HG03139 (cell line): ENCODE results near the gene PTBP3.
"Not testable (repeated sequence)": the region's sequence is repeated elsewhere in the genome, so short reads cannot be mapped to it uniquely, and the experiment has no call there.

Experiments used
- ATAC-seq: cut with Tn5 transposase; IDR thresholded peaks from one replicate; pipeline ENCODE4 v1.9.1; 2021; ENCODE audit not compliant: unreplicated experiment

PTBP3 gene

GRCh38 chr9:112325127-112325526 is 8.3 kb downstream of the PTBP3 start:
- ATAC-seq = no peak

- no peak for ATAC-seq
These were observed 10.0 kb downstream of the PTBP3 start for GRCh38 chr9:112323378-112323854.

DNA sequence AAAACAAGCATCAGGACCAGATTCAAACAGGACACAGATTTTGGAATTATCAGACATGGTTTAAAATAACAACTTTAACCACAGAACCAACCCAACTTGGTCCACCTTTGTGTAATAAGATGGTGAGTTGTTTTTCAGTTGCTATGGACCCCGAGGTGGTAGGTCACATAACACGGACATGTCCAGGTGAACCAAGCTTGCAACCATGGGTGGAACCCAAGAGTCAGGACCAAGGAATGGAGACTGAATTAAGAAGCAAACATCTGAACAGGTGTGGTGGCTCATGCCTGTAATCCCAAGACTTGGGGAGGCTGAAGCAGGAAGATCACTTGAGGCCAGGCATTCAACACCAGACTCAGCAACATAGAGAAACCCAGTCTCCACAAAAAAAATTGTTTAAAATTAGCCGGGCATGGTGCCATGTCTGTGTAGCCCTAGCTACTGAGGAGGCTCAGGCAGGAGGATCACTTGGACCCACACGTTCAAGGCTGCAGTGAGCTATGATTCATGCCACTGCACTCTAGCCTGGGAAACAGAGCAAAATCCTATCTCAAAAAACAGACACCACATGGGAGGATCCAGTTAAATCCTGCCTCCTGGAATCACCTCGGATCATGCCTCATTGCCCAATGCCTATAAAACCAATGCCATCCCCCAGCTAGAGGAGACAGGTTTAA is 10.6 kb downstream of the PTBP3 start:
- ATAC-seq = no peak

DNA sequence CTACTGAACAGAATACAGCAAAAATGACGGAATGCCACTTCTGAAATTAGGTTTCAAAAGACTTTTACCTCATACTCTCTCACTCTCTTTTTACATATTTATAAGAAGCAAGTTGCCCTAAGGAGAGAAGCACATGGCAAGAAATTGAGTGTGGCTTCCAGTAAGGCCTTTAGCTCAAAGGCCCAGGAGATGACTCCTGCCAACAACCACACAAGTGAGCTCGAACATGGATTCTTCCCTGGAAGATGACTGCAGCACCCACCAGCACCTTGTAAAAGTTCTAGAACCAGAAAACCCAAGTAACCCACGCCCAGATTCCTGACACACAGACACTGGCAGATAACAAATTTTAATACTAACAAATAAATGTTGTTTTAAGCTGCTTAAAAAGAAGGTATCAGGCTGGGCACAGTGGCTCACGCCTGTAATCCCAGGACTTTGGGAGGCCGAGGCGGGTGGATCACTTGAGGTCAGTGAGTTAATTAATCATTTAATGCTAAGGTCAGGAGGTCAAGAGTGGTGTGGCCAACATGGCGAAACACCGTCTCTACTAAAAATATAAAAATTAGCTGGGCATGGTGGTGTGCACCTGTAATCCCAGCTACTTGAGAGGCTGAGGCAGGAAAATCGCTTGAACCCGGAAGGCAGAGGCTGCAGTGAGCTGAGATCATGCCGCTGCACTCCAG is 17.0 kb downstream of the PTBP3 start:
- no peak for ATAC-seq

DNA sequence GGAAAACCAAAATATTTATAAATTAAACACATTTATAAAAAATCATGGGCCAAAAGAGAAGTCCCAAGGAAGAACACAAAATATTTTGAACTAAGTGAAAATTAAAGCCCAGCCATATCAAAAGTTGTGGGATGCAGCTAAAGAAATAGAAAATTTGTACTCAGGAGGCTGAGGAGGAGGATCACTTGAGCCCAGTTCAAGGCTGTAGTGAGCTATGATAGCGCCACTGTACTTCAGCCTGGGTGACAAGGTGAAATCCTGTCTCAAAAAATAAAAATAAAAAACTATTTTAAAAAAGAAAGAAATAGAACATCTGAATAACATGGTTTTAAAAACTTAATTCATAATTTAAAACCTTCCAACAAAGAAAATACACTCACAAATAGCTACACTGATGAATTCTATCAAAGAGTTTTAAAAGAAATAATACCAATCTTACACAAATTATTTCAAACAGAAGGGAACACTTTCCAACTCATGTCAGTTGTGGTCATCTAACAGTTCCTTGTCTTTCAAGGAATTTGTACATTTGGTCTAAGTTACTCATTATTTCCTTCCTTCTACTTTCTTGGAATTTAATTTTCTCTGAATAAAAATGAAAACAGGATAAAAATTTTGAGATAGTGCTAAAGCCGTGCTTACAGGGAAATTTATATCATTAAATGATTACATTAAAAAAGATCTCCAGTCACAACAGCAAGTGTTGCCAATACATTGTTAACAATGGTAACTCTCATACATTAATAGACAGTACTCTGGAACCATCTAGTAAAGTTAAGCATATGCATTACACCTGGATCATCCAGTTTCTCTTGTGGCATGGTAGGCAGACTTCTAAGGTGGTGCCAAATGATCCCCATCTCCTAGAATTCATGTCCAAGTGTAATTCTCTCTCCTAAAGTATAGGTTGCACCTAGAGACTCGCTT is 17.8 kb downstream of the PTBP3 start:
- no peak for ATAC-seq

DNA sequence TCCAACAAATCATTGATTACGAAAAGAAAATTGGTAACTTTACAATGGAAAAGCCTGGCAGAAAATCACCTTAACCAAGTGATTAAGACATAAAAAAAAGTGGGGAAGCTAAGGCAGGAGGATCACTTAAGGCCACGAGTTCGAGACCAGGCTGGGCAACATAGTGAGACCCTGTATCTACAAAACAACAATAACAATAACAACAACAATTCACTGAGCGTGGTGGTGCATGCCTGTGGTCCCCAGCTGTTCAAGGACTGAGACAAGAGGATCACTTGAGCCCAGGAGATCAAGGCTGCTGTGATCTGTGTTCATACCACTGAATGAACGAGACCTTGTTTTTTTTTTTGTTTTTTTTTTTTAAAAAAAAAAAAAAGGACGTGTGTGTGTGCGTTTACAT is 21.3 kb downstream of the PTBP3 start:
- ATAC-seq = no peak

- no peak for ATAC-seq
These were observed 21.9 kb downstream of the PTBP3 start for GRCh38 chr9:112311497-112311896.

GRCh38 chr9:112310826-112311225 is 22.6 kb downstream of the PTBP3 start:
- no peak for ATAC-seq

DNA sequence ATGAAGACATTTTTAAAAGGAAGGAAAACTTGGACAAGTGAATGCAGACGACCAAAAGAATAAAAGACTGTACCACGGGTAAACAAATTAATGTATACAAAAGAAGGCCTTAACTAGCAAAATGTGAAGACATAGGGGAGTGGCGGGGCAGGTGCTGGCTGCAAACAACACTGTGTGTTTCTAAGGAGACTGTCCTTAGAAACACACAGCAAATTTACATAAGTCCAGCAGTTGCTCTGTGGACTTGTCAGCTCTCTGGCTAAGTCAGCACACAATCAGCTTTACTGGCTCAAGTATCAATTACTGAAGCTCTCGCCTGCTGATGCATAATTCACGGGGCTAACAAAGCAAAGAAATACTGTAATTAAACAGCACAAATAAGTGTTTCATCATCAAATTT is 24.8 kb downstream of the PTBP3 start:
- ATAC-seq = no peak

- no peak for ATAC-seq
These were observed 32.0 kb downstream of the PTBP3 start for GRCh38 chr9:112301420-112301819.

DNA sequence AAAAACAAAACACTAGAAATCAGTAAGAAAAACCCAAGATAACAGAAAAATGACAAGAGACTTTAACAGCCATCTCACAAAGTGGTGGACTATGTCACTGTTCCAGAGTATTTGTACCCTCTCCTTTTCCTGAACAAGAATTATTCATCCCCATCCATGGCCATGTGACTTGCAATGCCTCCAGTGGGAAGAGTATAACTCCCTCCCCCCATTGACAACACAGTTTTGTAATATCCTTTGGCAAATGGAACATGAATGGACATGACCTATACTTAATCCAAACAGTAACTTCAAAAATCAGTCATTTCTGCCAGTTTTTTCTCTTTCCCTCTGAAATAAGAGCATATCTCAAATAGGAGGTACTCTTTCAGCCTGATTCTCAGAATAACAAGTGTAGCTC is 33.9 kb downstream of the PTBP3 start:
- ATAC-seq = no peak

GRCh38 chr9:112296929-112297328 is 36.5 kb downstream of the PTBP3 start:
- ATAC-seq = no peak

- ATAC-seq = no peak
These were observed 38.2 kb downstream of the PTBP3 start for GRCh38 chr9:112295174-112295573.

GRCh38 chr9:112288029-112288428 is 45.4 kb downstream of the PTBP3 start:
- no peak for ATAC-seq

DNA sequence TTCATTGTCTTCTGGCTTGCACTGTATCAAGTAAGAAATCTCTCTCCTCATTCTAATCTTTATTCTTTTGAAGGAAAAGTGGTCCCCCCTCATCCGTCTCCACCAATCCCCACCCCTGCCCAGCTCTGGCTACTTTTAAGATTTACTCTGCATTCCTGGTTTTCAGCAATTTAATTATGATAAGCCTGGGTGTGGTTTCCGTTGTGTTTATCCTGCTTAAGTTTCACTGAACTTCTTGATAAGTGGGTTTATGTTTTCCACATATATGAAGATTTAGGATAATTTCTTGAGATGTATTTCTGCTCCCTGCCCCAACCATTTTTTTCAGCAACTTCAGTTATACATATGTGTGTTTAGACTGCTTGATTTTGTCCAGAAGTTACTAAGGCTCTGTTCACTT is 46.5 kb downstream of the PTBP3 start:
- no peak for ATAC-seq

DNA sequence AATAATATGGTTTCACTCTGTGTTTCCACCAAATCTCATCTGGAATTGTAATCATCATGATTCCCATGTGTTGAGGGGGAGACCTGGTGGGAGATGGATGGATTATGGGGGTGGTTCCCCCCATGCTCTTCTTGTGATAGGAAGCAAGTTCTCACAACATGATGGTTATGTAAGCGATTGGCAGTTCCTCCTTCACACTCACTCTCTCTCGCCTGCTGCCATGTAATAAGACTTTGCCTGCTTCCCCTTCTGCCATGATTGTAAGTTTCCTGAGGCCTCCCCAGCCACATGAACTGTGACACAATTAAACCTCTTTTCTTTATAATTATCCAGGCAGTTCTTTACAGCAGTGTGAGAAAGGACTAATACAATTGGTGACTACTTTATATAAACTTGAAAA is 48.4 kb downstream of the PTBP3 start:
- ATAC-seq = no peak

GRCh38 chr9:112283582-112284253 is 49.7 kb downstream of the PTBP3 start:
- no peak for ATAC-seq

DNA sequence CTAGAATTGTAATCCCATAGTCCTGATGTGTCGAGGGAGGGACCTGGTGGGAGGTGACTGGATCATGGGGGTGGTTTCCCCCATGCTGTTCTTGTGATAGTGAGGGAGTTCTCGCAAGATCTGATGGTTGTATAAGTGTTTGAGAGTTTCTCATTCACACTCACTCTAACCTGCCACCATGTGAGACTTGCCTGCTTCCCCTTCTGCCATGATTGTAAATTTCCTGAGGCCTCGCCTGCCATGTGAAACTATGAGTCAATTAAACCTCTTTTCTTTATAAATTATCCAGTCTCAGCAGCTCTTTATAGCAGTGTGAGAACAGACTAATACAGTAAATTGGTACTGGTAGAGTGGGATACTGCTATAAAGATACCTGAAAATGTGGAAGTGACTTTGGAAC is 50.6 kb downstream of the PTBP3 start:
- not testable (repeated sequence) for ATAC-seq

DNA sequence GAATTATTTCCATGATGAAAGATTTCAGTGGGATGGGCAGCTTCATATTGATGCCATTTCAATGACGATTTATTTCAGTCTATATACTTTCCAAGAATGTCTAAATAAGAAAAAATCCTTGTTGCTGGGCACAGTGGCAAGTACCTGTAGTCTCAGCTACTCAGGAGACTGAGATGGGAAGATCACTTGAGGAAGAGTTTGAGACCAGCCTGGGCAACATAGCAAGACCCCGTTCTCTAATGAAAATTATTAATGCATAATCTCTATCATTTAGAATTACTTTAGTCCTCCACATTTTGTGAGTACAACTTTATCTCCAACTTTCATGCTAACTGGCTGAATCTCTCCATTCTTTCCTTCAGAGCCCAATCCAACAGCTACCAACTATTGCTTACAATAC is 52.5 kb downstream of the PTBP3 start:
- no peak for ATAC-seq

DNA sequence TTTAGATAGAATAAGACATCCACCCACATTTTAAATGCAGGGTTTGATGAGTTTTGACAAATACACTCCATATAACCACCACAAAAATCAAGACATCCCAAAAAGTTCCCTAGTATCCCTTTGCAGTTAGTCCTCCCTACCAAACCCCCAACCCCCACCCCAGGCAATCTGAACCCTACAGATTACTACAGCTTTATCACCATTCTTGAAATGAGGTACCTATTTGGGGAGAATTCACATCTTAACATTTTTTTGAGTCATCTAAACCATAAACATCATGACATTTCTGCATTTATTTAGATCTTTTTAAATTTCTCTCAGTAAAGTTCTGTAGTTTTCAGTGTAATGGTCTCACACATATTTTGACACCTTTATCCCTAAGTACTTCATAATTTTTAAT is 53.9 kb downstream of the PTBP3 start:
- ATAC-seq = no peak

- ATAC-seq = no peak
These were observed 55.3 kb downstream of the PTBP3 start for GRCh38 chr9:112278152-112278551.
